Peyer's patch (tissue), 4 donors: Measurements from ENCODE around the gene RPL27A.

Experiments used
- POLR2A ChIP-seq, 2 donors: fragments of 450-650 bp; IDR thresholded peaks; one replicate each; pipeline ENCODE4 v1.5.1; 2017; ENCODE audit warnings: antibody characterized with exemption in 2 of 2, mild to moderate bottlenecking in 2 of 2, moderate library complexity in 2 of 2
- TF ChIP-seq, protein P1 (sequence below), 6 experiments: fragments of 450-650 bp in 4 of 6; fragments of 200-600 bp in 2 of 6; sonication (generic) in 1 of 6; IDR thresholded peaks; one replicate each; pipeline ENCODE4 v1.5.1; 2017 to 2019; ENCODE audit warnings: antibody characterized with exemption in 6 of 6, mild to moderate bottlenecking in 3 of 6, moderate library complexity in 1 of 6

DNA sequence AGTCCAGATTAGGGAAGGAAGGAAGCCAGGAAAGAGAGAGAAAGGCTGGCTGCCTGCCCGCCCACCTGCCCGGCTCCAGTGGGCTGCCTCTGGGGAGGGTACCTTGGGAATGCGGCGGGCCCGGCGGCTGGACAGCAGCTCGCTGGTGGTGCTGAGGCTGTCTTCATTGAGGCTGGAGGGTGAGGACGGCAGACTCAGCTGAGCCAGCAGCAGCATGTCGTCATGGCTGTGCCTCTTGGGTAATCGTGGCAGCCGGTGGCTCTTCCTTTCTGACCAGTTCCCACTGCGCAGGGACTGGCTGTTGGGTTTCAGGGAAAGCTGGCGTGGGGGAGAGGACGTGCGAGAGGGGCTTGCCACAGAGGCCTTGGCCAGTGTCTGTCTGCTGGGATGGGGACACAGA is 32.9 kb downstream of the RPL27A start:
- TF ChIP-seq, protein P1, sequence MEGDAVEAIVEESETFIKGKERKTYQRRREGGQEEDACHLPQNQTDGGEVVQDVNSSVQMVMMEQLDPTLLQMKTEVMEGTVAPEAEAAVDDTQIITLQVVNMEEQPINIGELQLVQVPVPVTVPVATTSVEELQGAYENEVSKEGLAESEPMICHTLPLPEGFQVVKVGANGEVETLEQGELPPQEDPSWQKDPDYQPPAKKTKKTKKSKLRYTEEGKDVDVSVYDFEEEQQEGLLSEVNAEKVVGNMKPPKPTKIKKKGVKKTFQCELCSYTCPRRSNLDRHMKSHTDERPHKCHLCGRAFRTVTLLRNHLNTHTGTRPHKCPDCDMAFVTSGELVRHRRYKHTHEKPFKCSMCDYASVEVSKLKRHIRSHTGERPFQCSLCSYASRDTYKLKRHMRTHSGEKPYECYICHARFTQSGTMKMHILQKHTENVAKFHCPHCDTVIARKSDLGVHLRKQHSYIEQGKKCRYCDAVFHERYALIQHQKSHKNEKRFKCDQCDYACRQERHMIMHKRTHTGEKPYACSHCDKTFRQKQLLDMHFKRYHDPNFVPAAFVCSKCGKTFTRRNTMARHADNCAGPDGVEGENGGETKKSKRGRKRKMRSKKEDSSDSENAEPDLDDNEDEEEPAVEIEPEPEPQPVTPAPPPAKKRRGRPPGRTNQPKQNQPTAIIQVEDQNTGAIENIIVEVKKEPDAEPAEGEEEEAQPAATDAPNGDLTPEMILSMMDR (IDR thresholded peaks at IDR 0.05), result no peak
- TF ChIP-seq POLR2A (IDR thresholded peaks at IDR 0.05), result no peak
